Naive thymus-derived CD8-positive, alpha-beta T cell (primary cell): ENCODE data around the gene GRIK4. TPM values are rescaled to one million over a fixed set of nuclear protein-coding genes. Genes with fewer than 3 reads are reported as not detected.

ENCODE experiments used
- ATAC-seq, 2 donors: fragments of 150-1000 bp; cut with Tn5 transposase in 1 of 2; sonication (Bioruptor Pico), chemical (Tn5 transposase) in 1 of 2; 1 replicate in 1 of 2; 2 replicates in 1 of 2; pipeline ENCODE4 v1.10.0; 2021; ENCODE audit warnings: mild to moderate bottlenecking in 2 of 2, moderate library complexity in 2 of 2
- POLR2A ChIA-PET: fragments of 350-600 bp; sonication (Branson Sonifier 250); formaldehyde crosslinking; loops from one replicate; lab custom pipeline; 2021; ENCODE audit warnings: antibody characterized with exemption; lab: Charles Lee
- DNase-seq, 10 donors: peaks; one replicate each; pipeline versions ENCODE4 v3.0.0 to v3.0.0-alpha.2; 2020 to 2022
- H3K27ac Mint-ChIP-seq, 10 donors: one replicate each; pipeline ENCODE4 v1.8.0; 2020 to 2022; ENCODE audit warnings: mild to moderate bottlenecking in 10 of 10, mixed read lengths in 10 of 10, moderate library complexity in 4 of 10, inconsistent platforms in 1 of 10
- H3K27me3 Mint-ChIP-seq, 5 donors: one replicate each; pipeline ENCODE4 v1.8.0; 2021 to 2022; ENCODE audit warnings: mixed read lengths in 5 of 5
- H3K36me3 Mint-ChIP-seq, 3 donors: one replicate each; pipeline ENCODE4 v1.8.0; 2020 to 2022; ENCODE audit warnings: mixed read lengths in 3 of 3, mild to moderate bottlenecking in 2 of 3, inconsistent platforms in 1 of 3
- H3K4me1 Mint-ChIP-seq, 4 donors: one replicate each; pipeline ENCODE4 v1.8.0; 2021 to 2022; ENCODE audit warnings: mixed read lengths in 4 of 4
- H3K4me3 Mint-ChIP-seq, 10 donors: one replicate each; pipeline ENCODE4 v1.8.0; 2020 to 2022; ENCODE audit warnings: mild to moderate bottlenecking in 10 of 10, mixed read lengths in 10 of 10, moderate library complexity in 6 of 10, inconsistent platforms in 1 of 10
- H3K9me3 Mint-ChIP-seq, 9 donors: one replicate each; pipeline ENCODE4 v1.8.0; 2020 to 2022; ENCODE audit warnings: mixed read lengths in 9 of 9, mild to moderate bottlenecking in 3 of 9, inconsistent platforms in 1 of 9, moderate library complexity in 1 of 9
- polyA plus RNA-seq, 3 donors: library from polyadenylated mRNA; unstranded; fragments of 300-500 nt; fragmentation: Illumina TruSeq; gene quantifications; one replicate each; pipeline ENCODE4 v1.2.3, GENCODE V29; 2021
- total RNA-seq, 8 experiments: library from RNA in 2 of 8; stranded (reverse) in 2 of 8; gene quantifications; one replicate each; pipeline ENCODE4 v1.2.3 and lab custom pipeline; 2021 to 2026

The GRIK4 gene
- total and polyA plus RNA-seq, 5 experiments from 2014 or later = not detected

- POLR2A ChIA-PET = no interaction called here
- Mint-ChIP-seq H3K36me3 (no peaks in the 10 kb centered on the region), H3K27ac (no peak overlapping the region), H3K4me3 (no peak overlapping the region), H3K4me1 (no peaks in the 10 kb centered on the region), H3K9me3 (no peaks in the 10 kb centered on the region), H3K27me3 (peaks cover 0 to 16% (median 4%) of the 10 kb centered on the region in 5 donors)
- ATAC-seq = no peak
- no peak for DNase-seq
Observed at GRCh38 chr11:120899720-120900119, 388.2 kb downstream of the GRIK4 start.

GRCh38 chr11:120900643-120901042, 389.1 kb downstream of the GRIK4 start:
- no peak overlapping the region for H3K4me3 Mint-ChIP-seq
- no peaks in the 10 kb centered on the region for H3K9me3 Mint-ChIP-seq
- H3K36me3 Mint-ChIP-seq = no peaks in the 10 kb centered on the region
- no peak for ATAC-seq
- peaks cover 0 to 18% (median 7%) of the 10 kb centered on the region in 5 donors for H3K27me3 Mint-ChIP-seq
- POLR2A ChIA-PET = no interaction called here
- H3K27ac Mint-ChIP-seq = no peak overlapping the region
- no peak for DNase-seq
- no peaks in the 10 kb centered on the region for H3K4me1 Mint-ChIP-seq

- POLR2A ChIA-PET = no interaction called here
- Mint-ChIP-seq H3K4me1 (peaks cover 0 to 8% (median 0%) of the 10 kb centered on the region in 4 donors), H3K36me3 (no peaks in the 10 kb centered on the region), H3K4me3 (no peak overlapping the region), H3K9me3 (no peaks in the 10 kb centered on the region), H3K27ac (no peak overlapping the region), H3K27me3 (peaks cover 2 to 15% (median 7%) of the 10 kb centered on the region in 5 donors)
- DNase-seq (no peak), ATAC-seq (no peak)
Observed at GRCh38 chr11:120903686-120904085, 392.1 kb downstream of the GRIK4 start.

- H3K27me3 Mint-ChIP-seq = peaks cover 0 to 15% (median 7%) of the 10 kb centered on the region in 5 donors
- POLR2A ChIA-PET = no interaction called here
Observed at GRCh38 chr11:120904116-120904515, 392.6 kb downstream of the GRIK4 start.

GRCh38 chr11:120906766-120907165, 395.2 kb downstream of the GRIK4 start:
- DNase-seq (no peak), ATAC-seq (no peak)
- H3K4me1 Mint-ChIP-seq = peaks cover 0 to 26% (median 0%) of the 10 kb centered on the region in 4 donors
- no peak overlapping the region for H3K27ac Mint-ChIP-seq
- no peaks in the 10 kb centered on the region for H3K9me3 Mint-ChIP-seq
- peaks cover 4 to 17% (median 14%) of the 10 kb centered on the region in 5 donors for H3K27me3 Mint-ChIP-seq
- POLR2A ChIA-PET = no interaction called here
- H3K36me3 Mint-ChIP-seq = no peaks in the 10 kb centered on the region
- no peak overlapping the region for H3K4me3 Mint-ChIP-seq

More at GRCh38 chr11:120904116-120904515, 392.6 kb downstream of the GRIK4 start:
- Mint-ChIP-seq H3K36me3 (no peaks in the 10 kb centered on the region), H3K27ac (no peak overlapping the region), H3K4me3 (no peak overlapping the region), H3K9me3 (no peaks in the 10 kb centered on the region), H3K4me1 (peaks cover 0 to 10% (median 0%) of the 10 kb centered on the region in 4 donors)
- ATAC-seq (no peak), DNase-seq (no peak)

- Mint-ChIP-seq H3K4me3 (peak overlapping the region in 1 of 10 donors; percentile 2), H3K36me3 (no peaks in the 10 kb centered on the region), H3K27me3 (peaks cover 4 to 26% (median 24%) of the 10 kb centered on the region in 5 donors), H3K4me1 (peaks cover 0 to 31% (median 0%) of the 10 kb centered on the region in 4 donors), H3K27ac (peak overlapping the region in 1 of 10 donors; percentile 66), H3K9me3 (no peaks in the 10 kb centered on the region)
- POLR2A ChIA-PET = no interaction called here
- no peak for DNase-seq
- no peak for ATAC-seq
Observed at GRCh38 chr11:120907971-120908370, 396.4 kb downstream of the GRIK4 start.

- peak overlapping the region in 1 of 10 donors; percentile 73 for H3K27ac Mint-ChIP-seq
- H3K9me3 Mint-ChIP-seq = no peaks in the 10 kb centered on the region
- H3K27me3 Mint-ChIP-seq = peaks cover 4 to 26% (median 24%) of the 10 kb centered on the region in 5 donors
- peak in 2 of 10 donors; percentile 5 to 43 for DNase-seq
- peaks cover 0 to 31% (median 0%) of the 10 kb centered on the region in 4 donors for H3K4me1 Mint-ChIP-seq
- peak overlapping the region in 1 of 10 donors; percentile 44 for H3K4me3 Mint-ChIP-seq
- peak in 1 of 2 donors; percentile 16 for ATAC-seq
- POLR2A ChIA-PET = no interaction called here
- no peaks in the 10 kb centered on the region for H3K36me3 Mint-ChIP-seq
Observed at GRCh38 chr11:120908461-120909181, 397.1 kb downstream of the GRIK4 start.

GRCh38 chr11:120909676-120910416, 398.3 kb downstream of the GRIK4 start:
- H3K27ac Mint-ChIP-seq = no peak overlapping the region
- H3K4me3 Mint-ChIP-seq = no peak overlapping the region
- H3K9me3 Mint-ChIP-seq = no peaks in the 10 kb centered on the region
- DNase-seq = no peak
- no peaks in the 10 kb centered on the region for H3K36me3 Mint-ChIP-seq
- POLR2A ChIA-PET = no interaction called here
- H3K4me1 Mint-ChIP-seq = peaks cover 0 to 31% (median 0%) of the 10 kb centered on the region in 4 donors
- peaks cover 8 to 31% (median 26%) of the 10 kb centered on the region in 5 donors for H3K27me3 Mint-ChIP-seq
- no peak for ATAC-seq

- Mint-ChIP-seq H3K4me3 (no peak overlapping the region), H3K27ac (no peak overlapping the region), H3K36me3 (no peaks in the 10 kb centered on the region), H3K9me3 (no peaks in the 10 kb centered on the region), H3K27me3 (peaks cover 5 to 34% (median 30%) of the 10 kb centered on the region in 5 donors), H3K4me1 (peaks cover 0 to 31% (median 0%) of the 10 kb centered on the region in 4 donors)
- no peak for DNase-seq
- no peak for ATAC-seq
- POLR2A ChIA-PET = no interaction called here
Observed at GRCh38 chr11:120911943-120912342, 400.4 kb downstream of the GRIK4 start.

GRCh38 chr11:120912504-120912903, 401.0 kb downstream of the GRIK4 start:
- Mint-ChIP-seq H3K4me1 (peaks cover 0 to 29% (median 0%) of the 10 kb centered on the region in 4 donors), H3K9me3 (no peaks in the 10 kb centered on the region), H3K4me3 (no peak overlapping the region), H3K36me3 (no peaks in the 10 kb centered on the region), H3K27ac (no peak overlapping the region), H3K27me3 (peaks cover 4 to 34% (median 29%) of the 10 kb centered on the region in 5 donors)
- ATAC-seq (no peak), DNase-seq (no peak)
- POLR2A ChIA-PET = no interaction called here

- Mint-ChIP-seq H3K9me3 (no peaks in the 10 kb centered on the region), H3K27ac (no peak overlapping the region), H3K27me3 (peaks cover 3 to 34% (median 28%) of the 10 kb centered on the region in 5 donors), H3K4me3 (no peak overlapping the region), H3K36me3 (no peaks in the 10 kb centered on the region), H3K4me1 (peaks cover 0 to 28% (median 0%) of the 10 kb centered on the region in 4 donors)
- DNase-seq (no peak), ATAC-seq (no peak)
- POLR2A ChIA-PET = no interaction called here
Observed at GRCh38 chr11:120912915-120913314, 401.4 kb downstream of the GRIK4 start.

- POLR2A ChIA-PET = no interaction called here
- ATAC-seq (no peak), DNase-seq (no peak)
- Mint-ChIP-seq H3K27me3 (peaks cover 3 to 34% (median 28%) of the 10 kb centered on the region in 5 donors), H3K4me1 (peaks cover 0 to 20% (median 0%) of the 10 kb centered on the region in 4 donors), H3K36me3 (no peaks in the 10 kb centered on the region), H3K27ac (no peak overlapping the region), H3K9me3 (no peaks in the 10 kb centered on the region), H3K4me3 (no peak overlapping the region)
Observed at GRCh38 chr11:120914021-120914420, 402.5 kb downstream of the GRIK4 start.

GRCh38 chr11:120914601-120915000, 403.1 kb downstream of the GRIK4 start:
- peaks cover 0 to 17% (median 0%) of the 10 kb centered on the region in 4 donors for H3K4me1 Mint-ChIP-seq
- POLR2A ChIA-PET = no interaction called here

More at GRCh38 chr11:120914601-120915000, 403.1 kb downstream of the GRIK4 start:
- Mint-ChIP-seq H3K36me3 (no peaks in the 10 kb centered on the region), H3K27ac (no peak overlapping the region), H3K27me3 (peaks cover 3 to 34% (median 28%) of the 10 kb centered on the region in 5 donors), H3K9me3 (no peaks in the 10 kb centered on the region), H3K4me3 (no peak overlapping the region)
- ATAC-seq = no peak
- DNase-seq = no peak
